OCI-LY1 (cell line): ENCODE data around the gene TECTA.
"Not testable (repeated sequence)": the region's sequence is repeated elsewhere in the genome, so short reads cannot be mapped to it uniquely, and the experiment has no call there.

Experiments
- H2AFZ ChIP-seq: fragments of 200-600 bp; sonication (generic), shearing (Covaris generic); 2 replicates; pipeline ENCODE4 v1.6.0; 2014; ENCODE audit warnings: antibody characterized with exemption, mild to moderate bottlenecking, low read length
- H3F3A ChIP-seq: fragments of 200-600 bp; sonication (generic), shearing (Covaris generic); 2 replicates; pipeline ENCODE4 v1.6.0; 2014; ENCODE audit warnings: mild to moderate bottlenecking, antibody characterized with exemption, low read length, moderate library complexity; ENCODE audit not compliant: insufficient read depth
- H3K27ac ChIP-seq: fragments of 200-600 bp; sonication (generic); 2 replicates; pipeline ENCODE4 v1.5.1; 2014; ENCODE audit warnings: low read length, mixed run types, mild to moderate bottlenecking, low read depth; ENCODE audit not compliant: poor library complexity, severe bottlenecking
- H3K27me3 ChIP-seq: fragments of 200-600 bp; sonication (generic); 2 replicates; pipeline ENCODE4 v1.6.0; 2014; ENCODE audit warnings: antibody characterized with exemption, mild to moderate bottlenecking, low read length, moderate library complexity; ENCODE audit not compliant: insufficient read depth
- H3K36me3 ChIP-seq: fragments of 200-600 bp; sonication (generic); 2 replicates; pipeline ENCODE4 v1.6.1; 2014; ENCODE audit warnings: mild to moderate bottlenecking, antibody characterized with exemption, low read length, moderate library complexity, mixed read lengths; ENCODE audit not compliant: insufficient read depth
- H3K4me1 ChIP-seq: fragments of 200-600 bp; sonication (generic); 2 replicates; pipeline ENCODE4 v1.5.1; 2014; ENCODE audit warnings: mild to moderate bottlenecking, low read length, moderate library complexity; ENCODE audit not compliant: insufficient read depth, severe bottlenecking
- H3K4me2 ChIP-seq: fragments of 200-600 bp; sonication (generic), shearing (Covaris generic); 2 replicates; pipeline ENCODE4 v1.6.1; 2014; ENCODE audit warnings: low read length
- H3K4me3 ChIP-seq: fragments of 200-600 bp; sonication (generic); 2 replicates; pipeline ENCODE4 v1.5.1; 2014; ENCODE audit warnings: low read length, low read depth, mild to moderate bottlenecking, mixed read lengths; ENCODE audit not compliant: poor library complexity, severe bottlenecking
- H3K79me2 ChIP-seq: fragments of 200-600 bp; shearing (Covaris generic); 2 replicates; pipeline ENCODE4 v1.6.1; 2016; ENCODE audit warnings: mixed run types, low read length, mixed read lengths; ENCODE audit not compliant: insufficient read depth
- H3K9ac ChIP-seq: fragments of 200-600 bp; sonication (generic), shearing (Covaris generic); 2 replicates; pipeline ENCODE4 v1.6.1; 2014; ENCODE audit warnings: mild to moderate bottlenecking, low read length, mixed read lengths
- H3K9me2 ChIP-seq: fragments of 200-600 bp; sonication (generic), shearing (Covaris generic); 2 replicates; pipeline ENCODE4 v1.6.1; 2014; ENCODE audit warnings: low read depth, mild to moderate bottlenecking, low read length, mixed read lengths
- H3K9me3 ChIP-seq: fragments of 200-600 bp; shearing (Covaris generic); 2 replicates; pipeline ENCODE4 v1.6.1; 2014; ENCODE audit warnings: low read length, mixed read lengths
- H4K20me1 ChIP-seq: fragments of 200-600 bp; sonication (generic), shearing (Covaris generic); 2 replicates; pipeline ENCODE4 v1.6.0; 2016; ENCODE audit warnings: mild to moderate bottlenecking, low read length; ENCODE audit not compliant: insufficient read depth
- EZH2 ChIP-seq: fragments of 200-600 bp; sonication (generic), shearing (Covaris generic); IDR thresholded peaks from 2 replicates; pipeline ENCODE4 v1.8.0; 2017; ENCODE audit warnings: borderline replicate concordance, mixed run types, mild to moderate bottlenecking, antibody characterized with exemption, low read length, moderate library complexity, mixed read lengths
- TF ChIP-seq, protein P1 (sequence below): fragments of 200-600 bp; sonication (generic), shearing (Covaris generic); IDR thresholded peaks from 2 replicates; pipeline ENCODE4 v1.5.1; 2017; ENCODE audit warnings: mild to moderate bottlenecking, antibody characterized with exemption, low read length, moderate library complexity, mixed read lengths

TECTA gene

DNA sequence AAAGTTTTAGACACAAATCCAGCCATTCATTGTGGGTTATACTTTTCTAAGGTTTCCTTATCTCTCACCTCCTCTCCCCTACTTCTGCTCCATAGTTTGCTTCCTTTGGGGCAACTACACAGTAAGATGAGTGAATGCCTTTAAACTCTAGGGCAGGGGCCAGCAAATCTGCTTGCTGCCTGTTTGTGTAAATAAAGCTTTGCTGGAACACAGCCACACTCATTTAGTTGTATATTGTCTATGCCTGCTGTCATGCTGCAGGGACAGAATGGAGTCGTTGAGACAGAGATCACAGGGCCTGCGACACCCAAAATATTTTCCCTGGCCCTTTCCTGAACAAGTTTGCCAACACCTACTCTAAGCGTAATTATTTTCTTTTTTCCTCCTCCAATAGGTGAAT lies 58.7 kb downstream of the TECTA start:
- no peaks in the 10 kb centered on the region for H3K79me2 ChIP-seq
- no peak overlapping the region for H2AFZ ChIP-seq
- H3K4me3 ChIP-seq = no peak overlapping the region
- H3K9ac ChIP-seq = no peak overlapping the region
- H3K36me3 ChIP-seq = no peaks in the 10 kb centered on the region
- no peaks in the 10 kb centered on the region for H3F3A ChIP-seq
- TF ChIP-seq, protein P1, sequence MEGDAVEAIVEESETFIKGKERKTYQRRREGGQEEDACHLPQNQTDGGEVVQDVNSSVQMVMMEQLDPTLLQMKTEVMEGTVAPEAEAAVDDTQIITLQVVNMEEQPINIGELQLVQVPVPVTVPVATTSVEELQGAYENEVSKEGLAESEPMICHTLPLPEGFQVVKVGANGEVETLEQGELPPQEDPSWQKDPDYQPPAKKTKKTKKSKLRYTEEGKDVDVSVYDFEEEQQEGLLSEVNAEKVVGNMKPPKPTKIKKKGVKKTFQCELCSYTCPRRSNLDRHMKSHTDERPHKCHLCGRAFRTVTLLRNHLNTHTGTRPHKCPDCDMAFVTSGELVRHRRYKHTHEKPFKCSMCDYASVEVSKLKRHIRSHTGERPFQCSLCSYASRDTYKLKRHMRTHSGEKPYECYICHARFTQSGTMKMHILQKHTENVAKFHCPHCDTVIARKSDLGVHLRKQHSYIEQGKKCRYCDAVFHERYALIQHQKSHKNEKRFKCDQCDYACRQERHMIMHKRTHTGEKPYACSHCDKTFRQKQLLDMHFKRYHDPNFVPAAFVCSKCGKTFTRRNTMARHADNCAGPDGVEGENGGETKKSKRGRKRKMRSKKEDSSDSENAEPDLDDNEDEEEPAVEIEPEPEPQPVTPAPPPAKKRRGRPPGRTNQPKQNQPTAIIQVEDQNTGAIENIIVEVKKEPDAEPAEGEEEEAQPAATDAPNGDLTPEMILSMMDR = no peak
- no peak for TF ChIP-seq EZH2
- H3K4me2 ChIP-seq = no peak overlapping the region
- no peaks in the 10 kb centered on the region for H3K9me2 ChIP-seq
- no peaks in the 10 kb centered on the region for H3K4me1 ChIP-seq
- H3K27ac ChIP-seq = no peak overlapping the region
- no peaks in the 10 kb centered on the region for H4K20me1 ChIP-seq
- no peaks in the 10 kb centered on the region for H3K27me3 ChIP-seq
- H3K9me3 ChIP-seq = no peaks in the 10 kb centered on the region

DNA sequence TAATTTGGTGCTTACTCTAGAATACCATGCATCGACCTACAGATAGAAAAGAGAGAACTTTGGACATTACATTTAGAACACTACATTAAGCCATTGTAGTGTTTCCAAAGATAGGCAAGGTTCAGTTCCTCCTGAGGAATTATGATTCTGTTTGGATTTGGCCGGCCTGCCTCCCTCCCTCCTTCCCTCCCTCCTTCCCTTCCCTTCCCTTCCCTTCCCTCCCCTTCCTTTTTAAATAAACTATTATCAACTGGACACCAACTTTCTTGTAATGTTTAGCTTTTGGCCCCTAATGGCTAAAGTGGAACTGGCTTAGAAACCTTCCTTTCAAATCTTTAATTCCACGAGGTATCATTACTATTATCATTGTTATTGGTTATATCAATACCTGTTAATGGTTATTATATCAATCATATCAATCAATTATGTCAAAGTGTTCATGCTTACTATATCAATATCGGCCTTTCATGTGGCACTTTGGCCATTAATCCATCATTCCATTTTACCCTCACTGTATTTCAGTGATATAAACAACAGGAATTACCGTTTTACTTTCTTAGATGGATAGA lies 60.4 kb downstream of the TECTA start:
- Histone ChIP-seq H3K9me2 (no peaks in the 10 kb centered on the region), H3F3A (no peaks in the 10 kb centered on the region), H3K9ac (no peak overlapping the region), H3K9me3 (no peaks in the 10 kb centered on the region), H3K4me1 (no peaks in the 10 kb centered on the region), H3K36me3 (no peaks in the 10 kb centered on the region), H3K79me2 (no peaks in the 10 kb centered on the region), H3K27me3 (no peaks in the 10 kb centered on the region), H2AFZ (no peak overlapping the region), H3K4me2 (no peak overlapping the region), H3K27ac (no peak overlapping the region), H3K4me3 (no peak overlapping the region), H4K20me1 (no peaks in the 10 kb centered on the region)
- TF ChIP-seq, protein P1 = no peak
- no peak for TF ChIP-seq EZH2

DNA sequence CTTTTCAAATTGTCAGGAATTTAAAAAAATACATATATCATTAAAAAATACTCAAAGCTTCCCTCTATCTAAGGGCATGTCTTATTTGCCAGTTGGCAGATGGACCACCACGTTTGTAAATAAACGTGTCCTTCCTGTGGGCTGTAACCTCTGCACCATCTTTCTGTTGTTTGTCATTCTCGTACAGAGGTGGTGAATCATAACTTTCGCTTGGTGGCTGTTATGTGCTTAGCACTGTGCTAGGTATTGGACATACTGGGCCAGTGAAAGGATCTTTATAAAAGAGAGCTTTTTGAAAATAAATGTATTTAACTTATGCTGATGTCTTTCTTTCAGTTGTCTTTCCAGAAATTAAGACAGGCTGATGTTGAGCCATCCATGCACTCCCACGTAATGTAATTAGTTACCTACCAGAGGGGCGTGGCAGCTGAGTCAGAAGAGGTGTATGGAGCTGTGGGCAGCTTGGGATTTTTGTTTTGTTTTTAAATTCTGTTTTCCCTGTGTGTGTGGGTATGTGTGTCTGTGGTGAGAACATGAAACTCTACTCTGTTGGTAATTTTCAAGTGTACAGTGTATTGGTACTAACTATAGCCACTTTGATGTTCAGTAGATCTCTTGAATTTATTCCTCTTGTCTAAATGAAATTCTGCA lies 62.7 kb downstream of the TECTA start:
- no peak for TF ChIP-seq EZH2
- TF ChIP-seq, protein P1 = no peak
- H3K4me2 ChIP-seq = no peak overlapping the region
- H3K4me1 ChIP-seq = no peaks in the 10 kb centered on the region
- H2AFZ ChIP-seq = no peak overlapping the region
- H3F3A ChIP-seq = no peaks in the 10 kb centered on the region
- no peak overlapping the region for H3K9ac ChIP-seq
- no peaks in the 10 kb centered on the region for H3K79me2 ChIP-seq
- H3K9me2 ChIP-seq = no peaks in the 10 kb centered on the region
- no peaks in the 10 kb centered on the region for H3K27me3 ChIP-seq
- no peak overlapping the region for H3K27ac ChIP-seq
- no peaks in the 10 kb centered on the region for H3K9me3 ChIP-seq
- no peak overlapping the region for H3K4me3 ChIP-seq
- no peaks in the 10 kb centered on the region for H4K20me1 ChIP-seq
- no peaks in the 10 kb centered on the region for H3K36me3 ChIP-seq

DNA sequence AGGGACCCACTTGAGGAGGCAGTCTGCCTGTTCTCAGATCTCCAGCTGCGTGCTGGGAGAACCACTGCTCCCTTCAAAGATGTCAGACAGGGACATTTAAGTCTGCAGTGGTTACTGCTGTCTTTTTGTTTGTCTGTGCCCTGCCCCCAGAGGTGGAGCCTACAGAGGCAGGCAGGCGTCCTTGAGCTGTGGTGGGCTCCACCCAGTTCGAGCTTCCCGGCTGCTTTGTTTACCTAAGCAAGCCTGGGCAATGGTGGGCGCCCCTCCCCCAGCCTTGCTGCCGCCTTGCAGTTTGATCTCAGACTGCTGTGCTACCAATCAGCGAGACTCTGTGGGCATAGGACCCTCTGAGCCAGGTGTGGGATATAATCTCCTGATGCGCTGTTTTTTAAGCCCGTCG lies 76.6 kb downstream of the TECTA start:
- H3F3A ChIP-seq, H3K79me2 ChIP-seq, H3K27me3 ChIP-seq, H3K4me3 ChIP-seq, H3K9ac ChIP-seq, H3K4me2 ChIP-seq, H3K9me2 ChIP-seq, H2AFZ ChIP-seq, H3K36me3 ChIP-seq, H4K20me1 ChIP-seq, H3K9me3 ChIP-seq, H3K27ac ChIP-seq, H3K4me1 ChIP-seq: not testable (repeated sequence)
